WERI-Rb-1 (cell line): ENCODE measurements around the gene TBC1D16.

Experiments
- DNase-seq: peaks from one replicate; pipeline ENCODE4 v3.0.0-alpha.2; 2020
- H3K27ac ChIP-seq: fragments of 250-450 bp; sonication (Bioruptor Pico); 2 replicates; pipeline ENCODE4 v1.5.1; 2020; ENCODE audit warnings: mild to moderate bottlenecking, moderate library complexity
- H3K27me3 ChIP-seq: fragments of 250-450 bp; sonication (Bioruptor Pico); 2 replicates; pipeline ENCODE4 v1.5.1; 2021; ENCODE audit warnings: mild to moderate bottlenecking, low read depth, moderate library complexity; ENCODE audit not compliant: insufficient read depth, severe bottlenecking
- H3K36me3 ChIP-seq: fragments of 250-450 bp; sonication (Bioruptor Pico); 2 replicates; pipeline ENCODE4 v1.5.1; 2020; ENCODE audit warnings: mild to moderate bottlenecking, moderate library complexity
- H3K4me3 ChIP-seq: 2 replicates; pipeline ENCODE4 v1.5.1; 2011; ENCODE audit warnings: low read depth, mild to moderate bottlenecking, control low read depth, low read length
- H3K9me3 ChIP-seq: fragments of 250-450 bp; sonication (Bioruptor Pico); 2 replicates; pipeline ENCODE4 v1.5.1; 2021; ENCODE audit warnings: mild to moderate bottlenecking, moderate library complexity; ENCODE audit not compliant: severe bottlenecking
- CTCF ChIP-seq: IDR thresholded peaks from 2 replicates; pipeline ENCODE4 v1.5.1; 2011; ENCODE audit warnings: low read depth, mild to moderate bottlenecking, control low read depth, inconsistent platforms, low read length

The TBC1D16 gene

GRCh38 chr17:79913451-79913850, 122.2 kb downstream of the TBC1D16 start:
- Histone ChIP-seq H3K27ac (no peak overlapping the region), H3K27me3 (no peaks in the 10 kb centered on the region), H3K9me3 (no peaks in the 10 kb centered on the region), H3K36me3 (no peaks in the 10 kb centered on the region), H3K4me3 (no peak overlapping the region)
- no peak for TF ChIP-seq CTCF
- no peak for DNase-seq

- no peaks in the 10 kb centered on the region for H3K36me3 ChIP-seq
- no peaks in the 10 kb centered on the region for H3K27me3 ChIP-seq
- H3K4me3 ChIP-seq: no peak overlapping the region
- H3K9me3 ChIP-seq: no peaks in the 10 kb centered on the region
- no peak overlapping the region for H3K27ac ChIP-seq
- no peak for DNase-seq
- TF ChIP-seq CTCF: no peak
These were observed 122.9 kb downstream of the TBC1D16 start for GRCh38 chr17:79912552-79913330.

GRCh38 chr17:79911430-79912399, 124.0 kb downstream of the TBC1D16 start:
- Histone ChIP-seq H3K27ac (no peak overlapping the region), H3K4me3 (no peak overlapping the region), H3K9me3 (no peaks in the 10 kb centered on the region), H3K36me3 (no peaks in the 10 kb centered on the region), H3K27me3 (no peaks in the 10 kb centered on the region)
- no peak for DNase-seq
- TF ChIP-seq CTCF: no peak

- no peaks in the 10 kb centered on the region for H3K9me3 ChIP-seq
- no peak for TF ChIP-seq CTCF
- no peaks in the 10 kb centered on the region for H3K36me3 ChIP-seq
- no peak for DNase-seq
- H3K27me3 ChIP-seq: no peaks in the 10 kb centered on the region
- no peak overlapping the region for H3K27ac ChIP-seq
- H3K4me3 ChIP-seq: no peak overlapping the region
These were observed 124.7 kb downstream of the TBC1D16 start for GRCh38 chr17:79910985-79911361.

GRCh38 chr17:79909121-79909520, 126.6 kb downstream of the TBC1D16 start:
- Histone ChIP-seq H3K9me3 (no peaks in the 10 kb centered on the region), H3K27me3 (no peaks in the 10 kb centered on the region), H3K4me3 (no peak overlapping the region), H3K27ac (no peak overlapping the region), H3K36me3 (no peaks in the 10 kb centered on the region)
- TF ChIP-seq CTCF: no peak
- DNase-seq: no peak
